Kidney (tissue), 14 donors: Measurements from ENCODE around the gene FOXN3. TPM values are rescaled to one million over a fixed set of nuclear protein-coding genes. Genes with fewer than 3 reads are reported as not detected.

ENCODE experiments used
- DNase-seq, 5 donors: peaks; one replicate each; pipeline ENCODE4 v3.0.0-alpha.2; 2013 to 2020
- FAIRE-seq: peaks from 2 replicates; lab custom pipeline; 2012; peaks lifted over from hg19 to GRCh38; lab: Jason Lieb, UNC
- H3K27ac ChIP-seq, 2 donors: one replicate each; pipeline ENCODE4 v1.7.0; 2013; ENCODE audit warnings: low read depth in 2 of 2, low read length in 2 of 2, inconsistent platforms in 1 of 2
- H3K27me3 ChIP-seq: one replicate; pipeline ENCODE4 v1.7.1; 2013; ENCODE audit warnings: low read length, inconsistent platforms; ENCODE audit not compliant: control insufficient read depth, insufficient read depth
- H3K36me3 ChIP-seq, 3 donors: one replicate each; pipeline versions ENCODE4 v1.7.0 to v1.7.1; 2013; ENCODE audit warnings: low read length in 3 of 3, control low read depth in 1 of 3, inconsistent platforms in 1 of 3; ENCODE audit not compliant: insufficient read depth in 3 of 3, control insufficient read depth in 2 of 3
- H3K4me1 ChIP-seq, 3 donors: one replicate each; pipeline versions ENCODE4 v1.7.0 to v1.7.1; 2013; ENCODE audit warnings: low read length in 3 of 3, inconsistent platforms in 1 of 3, low read depth in 1 of 3; ENCODE audit not compliant: control insufficient read depth in 2 of 3, insufficient read depth in 2 of 3
- H3K4me3 ChIP-seq, 3 donors: one replicate each; pipeline versions ENCODE4 v1.7.0 to v1.8.1; 2013; ENCODE audit warnings: low read length in 3 of 3, control low read depth in 1 of 3, inconsistent platforms in 1 of 3
- H3K9ac ChIP-seq, 3 donors: one replicate each; pipeline versions ENCODE4 v1.7.0 to v1.7.1; 2013; ENCODE audit warnings: low read length in 3 of 3, control low read depth in 1 of 3, inconsistent platforms in 1 of 3
- H3K9me3 ChIP-seq, 3 donors: one replicate each; pipeline versions ENCODE4 v1.7.0 to v1.7.1; 2013; ENCODE audit warnings: low read length in 3 of 3, control low read depth in 1 of 3, inconsistent platforms in 1 of 3; ENCODE audit not compliant: control insufficient read depth in 2 of 3, insufficient read depth in 1 of 3
- CTCF ChIP-seq: IDR thresholded peaks from 3 replicates; pipeline ENCODE4 v1.5.1; 2012; ENCODE audit warnings: mild to moderate bottlenecking, moderate library complexity, borderline replicate concordance; ENCODE audit not compliant: insufficient read depth; ENCODE audit errors: extremely low read depth
- intact Hi-C: fragments of 100-400 bp; cut with DNase I; formaldehyde crosslinking; loops from one replicate; pipeline ENCODE4 v1.11.1; 2022
- polyA plus RNA-seq: library from polyadenylated mRNA; stranded (reverse); fragments of 350-450 nt; fragmentation: Illumina TruSeq; extraction: RNeasy Lipid Tissue Mini Kit (QIAGEN cat#74804); gene quantifications from one replicate; pipeline ENCODE4 v1.2.3, GENCODE V29; 2014; ENCODE audit warnings: low read depth, low replicate concordance; ENCODE audit not compliant: insufficient read depth
- total RNA-seq: library from RNA; stranded (reverse); fragmentation: NEBNext Ultra II Directional; extraction: Animal tissue kit (Norgen Biotek cat#: 25700); gene quantifications from one replicate; pipeline ENCODE4 v1.2.1, GENCODE V29; 2021
- donor health status: control.
- donor health status: control.
- donor health status: control.
- donor health status: control.
- donor health status: control.
- donor health status: DM: yes; HTN: yes; CAD: no.
- donor health status: Normal renal cell carcinoma (clear cell type).

Gene FOXN3
- total and polyA plus RNA-seq, 2 donors from 2014 or later = 6.4 to 50.1 TPM

GRCh38 chr14:89425931-89426330 is 8.9 kb upstream of the FOXN3 start:
- no peak overlapping the region for H3K9ac ChIP-seq
- FAIRE-seq (no peak), DNase-seq (no peak)
- no peak overlapping the region for H3K27ac ChIP-seq
- H3K9me3 ChIP-seq = no peaks in the 10 kb centered on the region
- intact Hi-C loops = no loop called here
- TF ChIP-seq CTCF = no peak
- no peaks in the 10 kb centered on the region for H3K36me3 ChIP-seq
- peaks cover 7 to 13% (median 11%) of the 10 kb centered on the region in 3 donors for H3K4me1 ChIP-seq
- no peaks in the 10 kb centered on the region for H3K27me3 ChIP-seq
- H3K4me3 ChIP-seq = no peak overlapping the region

DNA sequence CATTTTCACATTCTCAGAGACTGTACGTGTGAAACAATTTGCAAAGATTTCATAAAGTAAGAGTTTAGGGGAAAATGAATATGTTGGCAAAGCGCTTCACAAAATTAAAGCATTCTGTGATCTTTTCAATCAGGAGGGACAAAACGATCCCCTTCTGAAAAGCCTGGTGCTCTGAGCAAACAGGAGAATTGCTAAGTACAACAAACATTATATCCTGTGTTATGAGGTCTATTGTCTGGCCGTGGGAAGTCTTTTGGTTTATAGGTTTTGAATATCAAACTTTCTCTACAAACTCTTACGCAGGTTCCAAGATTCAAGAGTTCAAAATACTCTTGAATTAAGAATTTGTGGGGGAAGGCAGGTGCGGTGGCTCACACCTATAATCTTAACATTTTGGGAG is 7.2 kb upstream of the FOXN3 start:
- TF ChIP-seq CTCF = no peak
- no peak for DNase-seq
- no peak overlapping the region for H3K9ac ChIP-seq
- no peak overlapping the region for H3K27ac ChIP-seq
- no peaks in the 10 kb centered on the region for H3K27me3 ChIP-seq
- H3K4me1 ChIP-seq = peaks cover 0 to 7% (median 6%) of the 10 kb centered on the region in 3 donors
- no peaks in the 10 kb centered on the region for H3K36me3 ChIP-seq
- no peaks in the 10 kb centered on the region for H3K9me3 ChIP-seq
- intact Hi-C loops = no loop called here
- H3K4me3 ChIP-seq = no peak overlapping the region
- FAIRE-seq = no peak

- H3K4me1 ChIP-seq = peaks cover 0 to 7% (median 2%) of the 10 kb centered on the region in 3 donors
- H3K4me3 ChIP-seq = no peak overlapping the region
- no peaks in the 10 kb centered on the region for H3K36me3 ChIP-seq
- DNase-seq (no peak), FAIRE-seq (no peak)
- intact Hi-C loops = no loop called here
- H3K9ac ChIP-seq = no peak overlapping the region
- no peak overlapping the region for H3K27ac ChIP-seq
- H3K9me3 ChIP-seq = no peaks in the 10 kb centered on the region
- no peaks in the 10 kb centered on the region for H3K27me3 ChIP-seq
- no peak for TF ChIP-seq CTCF
These were observed 5.9 kb upstream of the FOXN3 start for GRCh38 chr14:89422952-89423345.
